Activated CD4-positive, alpha-beta T cell treated with anti-CD3 and anti-CD28 coated beads for 4 hours (primary cell): ENCODE data around the gene NOP9.

Source experiments
- DNase-seq, 2 donors: peaks; one replicate each; pipeline ENCODE4 v3.0.0-alpha.2; 2020

The NOP9 gene, protein sequence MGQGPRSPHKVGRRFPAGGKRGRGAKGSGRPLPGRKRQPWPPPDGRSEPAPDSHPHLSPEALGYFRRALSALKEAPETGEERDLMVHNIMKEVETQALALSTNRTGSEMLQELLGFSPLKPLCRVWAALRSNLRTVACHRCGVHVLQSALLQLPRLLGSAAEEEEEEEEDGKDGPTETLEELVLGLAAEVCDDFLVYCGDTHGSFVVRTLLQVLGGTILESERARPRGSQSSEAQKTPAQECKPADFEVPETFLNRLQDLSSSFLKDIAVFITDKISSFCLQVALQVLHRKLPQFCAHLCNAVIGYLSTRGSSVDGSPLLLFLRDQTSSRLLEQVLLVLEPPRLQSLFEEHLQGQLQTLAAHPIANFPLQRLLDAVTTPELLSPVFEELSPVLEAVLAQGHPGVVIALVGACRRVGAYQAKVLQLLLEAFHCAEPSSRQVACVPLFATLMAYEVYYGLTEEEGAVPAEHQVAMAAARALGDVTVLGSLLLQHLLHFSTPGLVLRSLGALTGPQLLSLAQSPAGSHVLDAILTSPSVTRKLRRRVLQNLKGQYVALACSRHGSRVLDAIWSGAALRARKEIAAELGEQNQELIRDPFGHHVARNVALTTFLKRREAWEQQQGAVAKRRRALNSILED

GRCh38 chr14:24299255-24300191 lies at the start of gene NOP9, which contains the start of gene DHRS1:
Gene NOP9, plus strand, starts transcription at chr14:24299850. Its CDS starts 105 bp downstream, at chr14:24299955.
Gene DHRS1, minus strand, starts transcription at chr14:24299780. Its CDS starts 674 bp downstream, at chr14:24299106.
- DNase-seq, result peak; percentile 89 to 93

- no peak for DNase-seq
Observed at GRCh38 chr14:24250354-24250753, 49.3 kb upstream of the NOP9 start.

- DNase-seq, result no peak
Observed at GRCh38 chr14:24251880-24252288, 47.8 kb upstream of the NOP9 start.

- no peak for DNase-seq
Observed at GRCh38 chr14:24252289-24253124, 47.1 kb upstream of the NOP9 start.

DNA sequence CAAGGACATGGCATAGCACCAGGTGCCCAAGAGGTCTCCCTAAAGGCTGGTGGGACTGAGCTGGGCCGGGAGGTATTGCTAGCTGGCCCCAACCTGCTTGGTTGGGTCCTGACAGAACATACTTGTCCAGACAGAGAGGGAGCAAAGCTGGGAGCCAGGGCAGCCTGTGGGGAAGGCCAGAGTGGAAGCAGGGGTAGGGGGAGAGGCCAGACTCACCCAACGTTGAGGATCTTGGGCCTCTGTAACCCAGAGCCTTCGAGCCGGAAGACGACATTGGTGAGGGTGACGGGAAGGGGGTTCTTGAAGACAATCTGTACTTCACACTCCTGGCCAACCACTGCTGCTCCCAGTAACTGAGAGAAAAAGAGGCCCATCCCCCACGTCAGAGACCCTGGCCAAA lies 45.7 kb upstream of the NOP9 start:
- DNase-seq, result no peak

GRCh38 chr14:24254630-24255392 lies 44.8 kb upstream of the NOP9 start:
- DNase-seq, result no peak

DNA sequence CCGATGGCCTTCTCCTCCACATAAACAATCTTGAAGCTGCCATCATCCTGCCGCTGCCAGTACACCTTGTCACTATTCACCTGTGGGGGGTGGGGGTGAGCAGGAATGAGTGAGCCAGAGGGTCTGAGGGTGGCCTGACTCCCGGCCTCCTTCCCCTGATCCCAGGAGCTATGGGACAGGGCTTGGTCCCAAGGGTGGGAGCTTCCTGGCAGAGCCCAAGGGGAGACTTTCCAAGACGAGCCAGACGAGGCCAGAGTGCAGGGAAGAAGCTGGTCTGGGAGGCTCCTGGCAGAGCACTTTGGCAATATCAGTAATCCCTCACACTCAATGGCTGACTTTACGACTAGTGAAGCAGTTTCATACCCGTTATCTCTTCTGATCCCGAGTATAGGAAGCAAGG lies 44.2 kb upstream of the NOP9 start:
- no peak for DNase-seq

DNA sequence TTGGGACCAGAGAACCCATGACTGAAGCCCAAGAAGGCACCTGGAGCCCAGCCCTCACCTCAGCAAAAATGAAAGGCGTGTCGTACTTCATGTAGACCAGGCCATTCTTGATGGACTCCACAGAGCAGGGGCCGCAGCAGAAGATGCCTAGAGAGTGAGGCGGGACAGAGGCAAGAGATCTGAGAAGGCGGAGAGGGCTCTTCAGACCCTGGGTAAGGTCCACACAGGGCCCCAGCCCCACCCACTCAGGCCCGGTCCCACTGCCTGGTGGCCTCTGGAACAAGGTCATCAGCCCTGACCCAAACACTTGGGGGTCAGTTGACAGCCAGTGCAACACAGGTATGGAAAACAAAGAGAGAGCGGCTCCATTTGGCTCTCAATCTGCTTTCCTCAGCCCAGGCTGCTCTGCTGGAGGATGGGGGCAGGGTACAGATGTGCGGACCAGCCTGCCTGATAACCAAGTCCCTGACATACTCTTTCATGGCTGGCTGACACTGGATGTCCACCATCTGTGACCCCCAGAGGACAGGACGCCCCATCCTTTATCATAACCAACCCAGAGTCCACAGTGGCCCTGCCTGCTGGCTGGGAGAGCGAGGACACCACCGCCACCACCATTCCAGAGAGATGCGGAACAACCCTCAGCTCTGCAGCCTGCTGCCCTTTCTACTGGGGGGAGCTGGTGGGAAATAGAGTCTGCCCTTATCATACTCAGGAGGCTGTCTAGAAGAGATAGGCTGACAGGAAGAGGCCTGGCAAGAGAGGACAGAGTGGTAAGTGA lies 43.5 kb upstream of the NOP9 start:
- DNase-seq, result no peak

DNA sequence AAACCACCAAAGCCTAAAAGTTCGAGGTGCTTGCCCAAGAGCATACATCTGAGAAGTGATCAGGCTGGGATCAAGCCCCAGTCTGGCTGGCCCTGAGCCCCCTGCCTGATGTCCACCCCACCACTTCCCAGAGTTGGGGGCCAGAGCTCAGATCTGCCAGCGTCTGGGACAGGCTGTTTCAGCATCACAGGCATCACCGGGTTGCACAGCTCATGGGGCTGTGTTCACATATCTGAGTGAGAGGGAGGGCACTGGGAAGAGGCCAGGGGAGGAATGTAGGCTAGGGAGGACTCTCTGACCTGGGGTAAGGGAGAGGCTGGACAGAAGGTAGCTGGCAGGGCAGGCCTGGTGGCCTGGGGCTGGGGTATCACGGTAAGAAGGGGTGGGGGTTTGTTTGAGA lies 42.7 kb upstream of the NOP9 start:
- no peak for DNase-seq

DNA sequence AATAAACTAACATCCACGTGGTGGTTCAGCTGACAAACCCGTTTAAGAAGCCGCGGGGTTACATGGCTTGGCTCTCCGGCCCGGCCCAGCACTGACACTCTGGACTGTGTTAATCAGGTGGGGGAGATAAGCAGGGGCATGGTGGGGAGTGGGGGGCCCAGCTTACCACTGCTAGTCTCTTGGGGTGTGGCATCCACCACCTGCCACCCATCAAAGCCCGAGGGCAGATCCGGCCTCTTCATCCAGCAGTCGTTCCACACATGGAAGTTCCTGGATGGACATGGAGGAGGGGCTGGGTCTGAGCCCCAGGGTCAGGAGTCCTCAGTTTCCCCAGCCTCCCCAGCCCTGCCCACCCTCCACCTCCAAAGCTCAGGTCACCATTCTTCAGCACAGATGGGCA lies 41.5 kb upstream of the NOP9 start:
- DNase-seq, result no peak

DNA sequence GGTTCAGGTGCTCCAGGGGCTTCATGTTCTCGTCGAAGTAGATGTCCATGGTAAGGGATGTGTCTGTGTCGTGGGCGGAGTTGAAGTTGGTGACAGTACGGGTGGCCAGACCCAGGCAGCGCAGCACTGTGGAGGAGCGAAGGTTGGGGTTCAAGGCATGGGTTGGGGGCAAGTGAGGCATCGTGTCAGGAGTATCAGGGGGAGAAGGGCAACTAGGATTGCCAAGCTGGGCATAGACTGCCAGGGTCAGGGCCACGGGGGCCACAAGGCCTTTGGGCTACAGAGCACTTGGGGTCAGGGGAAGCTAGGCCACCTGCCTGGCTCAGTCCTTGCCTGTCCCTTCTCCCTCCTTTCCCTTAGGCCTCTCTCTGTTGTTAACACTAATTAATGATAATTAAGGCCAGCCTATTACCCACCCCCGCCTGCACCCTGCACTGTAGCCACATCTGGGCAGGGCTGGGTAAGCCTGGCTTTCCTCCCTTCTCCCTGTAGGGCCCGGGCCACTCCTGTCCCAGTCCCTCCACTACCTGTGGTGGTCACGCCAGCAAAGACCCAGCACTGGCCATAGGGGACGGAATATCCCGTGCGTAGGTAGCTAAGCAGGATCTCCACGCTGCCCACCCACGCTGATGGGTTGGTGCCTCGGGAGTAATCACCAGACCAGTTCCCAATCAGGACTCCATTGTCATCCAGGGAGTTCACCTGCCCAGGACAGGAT lies 40.9 kb upstream of the NOP9 start:
- no peak for DNase-seq

DNA sequence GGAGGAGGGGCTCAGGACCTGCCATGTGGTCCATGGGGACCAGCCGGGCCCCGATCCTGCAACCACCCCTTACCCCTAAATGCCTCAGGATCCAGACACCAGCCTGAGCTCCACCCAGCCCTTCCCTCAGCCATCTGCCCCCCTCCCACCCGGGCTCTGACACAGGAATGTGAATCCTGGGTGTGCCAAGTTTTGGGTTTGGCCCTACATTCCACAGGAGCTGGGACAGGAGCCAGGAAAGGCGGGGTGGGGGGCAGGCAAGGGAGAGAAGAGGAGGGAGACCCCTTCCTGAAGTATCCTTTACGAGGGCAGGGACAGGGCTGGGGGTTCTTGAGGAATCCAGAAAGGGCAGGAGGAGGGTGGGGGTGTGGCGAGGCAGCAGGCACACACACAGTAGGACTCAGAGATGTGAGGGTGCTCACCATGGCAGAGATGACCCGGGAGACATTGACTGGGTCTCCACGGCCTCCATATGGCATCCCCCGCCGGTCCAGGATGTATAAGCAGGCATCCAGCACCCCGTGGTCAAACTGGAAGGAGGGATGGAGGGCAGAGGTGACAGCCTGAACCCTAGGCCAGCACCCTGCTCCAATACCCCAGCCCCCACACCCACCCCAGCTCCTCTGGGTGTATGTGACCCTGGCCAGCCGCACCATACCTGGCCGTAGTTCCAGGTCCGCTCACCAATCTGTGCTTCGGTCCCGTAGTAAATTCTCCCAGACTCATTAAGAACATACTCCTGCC lies 40.2 kb upstream of the NOP9 start:
- no peak for DNase-seq

GRCh38 chr14:24260026-24260779 lies 39.4 kb upstream of the NOP9 start:
- no peak for DNase-seq

GRCh38 chr14:24260780-24261157 lies 38.9 kb upstream of the NOP9 start:
- DNase-seq, result no peak

DNA sequence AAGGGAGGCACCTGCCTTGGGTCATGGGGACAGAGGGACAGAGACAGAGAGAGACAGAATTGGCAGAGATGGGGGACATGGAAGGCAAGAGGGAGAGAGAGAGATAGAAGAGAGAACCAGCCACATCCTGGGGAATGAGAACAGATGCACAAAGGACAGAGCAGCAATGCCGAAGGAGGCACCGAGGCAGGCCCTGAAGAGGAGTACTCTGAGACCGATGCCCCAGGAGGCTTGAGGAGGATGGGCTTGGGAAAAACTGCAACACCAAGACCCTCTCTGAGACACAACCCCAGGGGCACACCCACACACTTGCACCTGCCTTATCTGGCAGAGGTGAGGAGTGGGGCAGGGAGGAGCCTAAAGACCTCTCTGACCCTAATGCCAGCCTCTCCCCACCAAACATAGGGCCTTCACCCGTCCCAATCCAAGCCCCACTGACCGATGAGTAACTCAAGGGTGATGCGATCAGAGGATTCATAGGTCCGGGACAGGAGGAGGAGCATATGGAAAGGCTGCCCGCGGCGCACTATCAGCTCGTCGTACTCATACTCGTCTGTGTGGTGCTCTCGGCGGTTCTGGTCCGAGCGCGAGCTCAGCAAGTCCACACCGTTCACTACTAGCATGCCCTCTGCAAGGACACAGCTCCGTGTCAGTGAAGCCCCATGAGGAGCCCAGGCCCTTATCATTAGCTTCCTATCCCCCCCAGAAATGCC lies 38.2 kb upstream of the NOP9 start:
- no peak for DNase-seq

DNA sequence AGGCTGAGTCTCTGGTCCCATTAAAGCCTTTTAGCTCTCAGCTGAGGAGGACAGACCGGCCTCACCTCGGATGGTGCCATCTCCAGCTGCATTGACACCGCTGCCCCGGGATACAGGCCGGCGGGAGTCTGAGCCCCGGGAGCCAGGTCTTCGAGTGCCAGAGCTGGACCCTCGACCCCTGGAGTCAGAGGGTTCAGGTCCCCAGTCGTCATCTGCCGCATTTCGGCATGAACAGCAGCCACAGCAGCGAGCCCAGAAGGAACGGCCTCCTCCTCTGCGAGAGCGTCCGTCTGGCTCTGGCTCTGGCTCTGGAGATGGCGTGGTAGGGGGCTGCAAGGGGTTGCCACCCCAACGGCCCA lies 37.7 kb upstream of the NOP9 start:
- DNase-seq, result no peak

DNA sequence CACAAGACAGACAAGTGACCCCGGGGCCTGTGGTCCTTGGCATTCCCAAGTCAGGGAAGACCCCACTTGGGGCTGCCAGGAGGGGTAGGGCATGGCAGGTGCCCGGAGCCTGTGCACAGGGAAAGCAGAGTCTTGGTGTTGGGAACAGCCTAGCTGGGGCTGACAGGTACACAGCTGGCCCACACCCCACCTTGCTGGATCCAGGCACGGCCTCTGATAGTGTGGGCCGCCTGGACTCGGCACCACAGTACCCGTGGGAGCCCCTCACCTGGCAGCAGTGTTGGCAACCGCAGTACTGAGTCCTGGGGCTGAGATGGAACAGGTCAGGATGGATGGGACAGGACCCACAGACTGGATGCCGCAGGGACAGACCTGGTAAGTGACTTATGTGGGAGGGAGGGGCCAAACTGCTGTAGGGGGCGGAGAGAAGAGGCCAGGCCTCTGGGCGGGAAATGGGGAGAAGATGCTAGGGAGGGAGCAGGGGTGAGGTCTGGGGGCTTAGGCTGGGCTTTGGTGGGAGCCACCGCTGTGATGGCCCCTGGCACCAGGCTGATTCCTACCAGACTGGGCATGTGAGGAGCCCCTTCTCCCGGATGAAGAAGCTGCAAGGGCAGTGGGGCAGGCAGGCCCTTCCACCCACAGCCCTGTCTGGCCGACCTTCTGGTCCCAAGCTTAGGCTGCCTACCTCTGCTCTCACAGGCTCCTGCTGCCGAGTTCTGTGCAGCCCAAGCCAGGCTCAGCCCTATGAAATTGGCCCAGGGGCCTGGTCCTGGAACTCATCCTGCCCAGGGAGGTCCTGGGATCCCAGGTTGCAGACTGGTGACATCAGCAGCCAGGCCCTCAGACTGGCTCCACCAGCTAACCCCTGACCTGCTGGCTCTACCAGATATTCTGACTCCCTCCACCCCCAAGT lies 36.6 kb upstream of the NOP9 start, which contains the start of gene TGM1:
TSS of gene TGM1 (minus strand) at position 357 of the 913 bp plus-strand sequence. CDS start 825 bp downstream, outside the sequence.
- no peak for DNase-seq
